PC-9 (cell line): ENCODE results near the gene ECM2. TPM values are rescaled to one million over a fixed set of nuclear protein-coding genes. Genes with fewer than 3 reads are reported as not detected.

ENCODE experiments used
- BruUV-seq: library from RNA; stranded (reverse); fragments of 400-500 nt; replicated peaks from 2 replicates; lab custom pipeline; 2021; lab: Mats Ljungman, UMichigan
- CTCF ChIA-PET: fragments of 300-600 bp; sonication (Branson Sonifier 250); formaldehyde crosslinking; loops from one replicate; lab custom pipeline; 2022; ENCODE audit warnings: antibody characterized with exemption; lab: Charles Lee
- POLR2A ChIA-PET: fragments of 300-600 bp; sonication (Branson Sonifier 250); formaldehyde crosslinking; loops from one replicate; lab custom pipeline; 2022; ENCODE audit warnings: antibody characterized with exemption; ENCODE audit not compliant: unreplicated experiment; lab: Charles Lee
- DNase-seq, 2 experiments: peaks; one replicate each; pipeline versions ENCODE4 v3.0.0 to v3.0.0-alpha.2; 2015 to 2022; ENCODE audit warnings: mixed read lengths in 1 of 2
- H2AFZ ChIP-seq: fragments of 200-600 bp; sonication (generic); 2 replicates; pipeline ENCODE4 v1.8.1; 2017; ENCODE audit warnings: antibody characterized with exemption
- H3F3A ChIP-seq: fragments of 200-600 bp; sonication (generic); 2 replicates; pipeline ENCODE4 v1.8.1; 2017; ENCODE audit warnings: antibody characterized with exemption, mild to moderate bottlenecking, low read depth; ENCODE audit not compliant: insufficient read depth
- H3K27ac ChIP-seq: fragments of 200-600 bp; sonication (generic); 2 replicates; pipeline ENCODE4 v1.6.1; 2016; ENCODE audit warnings: mixed run types
- H3K27me3 ChIP-seq: fragments of 200-600 bp; sonication (generic); 2 replicates; pipeline ENCODE4 v1.6.1; 2016; ENCODE audit warnings: low read depth, mixed run types; ENCODE audit not compliant: insufficient read depth
- H3K36me3 ChIP-seq: fragments of 200-600 bp; sonication (generic); 2 replicates; pipeline ENCODE4 v1.6.1; 2016; ENCODE audit warnings: low read depth, mixed run types
- H3K4me1 ChIP-seq: fragments of 200-600 bp; sonication (generic); replicated peaks from 2 replicates; pipeline ENCODE4 v1.6.1; 2016; ENCODE audit warnings: mixed run types; ENCODE audit not compliant: insufficient read depth
- H3K4me2 ChIP-seq: fragments of 200-600 bp; sonication (generic); 2 replicates; pipeline ENCODE4 v1.6.1; 2017; ENCODE audit warnings: mixed run types
- H3K4me3 ChIP-seq: fragments of 200-600 bp; sonication (generic); 2 replicates; pipeline ENCODE4 v1.6.1; 2016; ENCODE audit warnings: mixed run types
- H3K79me2 ChIP-seq: fragments of 200-600 bp; sonication (generic); 2 replicates; pipeline ENCODE4 v1.6.1; 2017; ENCODE audit warnings: low read depth, mixed run types
- H3K9me2 ChIP-seq: fragments of 200-600 bp; sonication (generic); 2 replicates; pipeline ENCODE4 v1.8.1; 2017; ENCODE audit warnings: mild to moderate bottlenecking; ENCODE audit not compliant: insufficient read depth
- H3K9me3 ChIP-seq: fragments of 200-600 bp; sonication (generic); 2 replicates; pipeline ENCODE4 v1.8.1; 2016; ENCODE audit warnings: low read depth; ENCODE audit not compliant: insufficient read depth
- H4K20me1 ChIP-seq: fragments of 200-600 bp; sonication (generic); 2 replicates; pipeline ENCODE4 v1.8.1; 2017; ENCODE audit not compliant: insufficient read depth
- CTCF ChIP-seq: fragments of 200-600 bp; sonication (generic); conservative IDR thresholded peaks from 2 replicates; pipeline ENCODE4 v1.6.1; 2017; ENCODE audit warnings: mixed run types, antibody characterized with exemption, mild to moderate bottlenecking, moderate library complexity
- EZH2 ChIP-seq: fragments of 200-600 bp; sonication (generic); IDR thresholded peaks from 2 replicates; pipeline ENCODE4 v1.8.0; 2017; ENCODE audit warnings: antibody characterized with exemption, low read depth
- intact Hi-C: fragments of 100-400 bp; cut with micrococcal nuclease; formaldehyde crosslinking; loops from one replicate; pipeline ENCODE4 v1.10.0; 2022; ENCODE audit not compliant: unreplicated experiment
- total RNA-seq: library from RNA; stranded (reverse); gene quantifications from 2 replicates; pipeline ENCODE4 v1.2.3, GENCODE V29; 2021

The ECM2 gene
- total RNA-seq, 1 experiment from 2014 or later, result 3.1 TPM

GRCh38 chr9:92512622-92513021 is 23.2 kb downstream of the ECM2 start:
- POLR2A ChIA-PET, result no interaction called here
- CTCF ChIA-PET, result no interaction called here

GRCh38 chr9:92510747-92511146 is 25.0 kb downstream of the ECM2 start:
- POLR2A ChIA-PET, result no interaction called here
- H3K27ac ChIP-seq, result no peak overlapping the region
- H4K20me1 ChIP-seq, result no peaks in the 10 kb centered on the region
- H3K9me2 ChIP-seq, result no peaks in the 10 kb centered on the region
- CTCF ChIA-PET, result no interaction called here
- TF ChIP-seq CTCF (no peak), EZH2 (no peak)
- H3K4me1 ChIP-seq, result peaks cover 21% of the 10 kb centered on the region
- intact Hi-C loops, result no loop called here
- no peaks in the 10 kb centered on the region for H3K36me3 ChIP-seq
- no peaks in the 10 kb centered on the region for H3K9me3 ChIP-seq
- BruUV-seq, result no TSS peak
- no peak overlapping the region for H3K4me2 ChIP-seq
- H3K79me2 ChIP-seq, result no peaks in the 10 kb centered on the region
- no peak overlapping the region for H2AFZ ChIP-seq
- no peak for DNase-seq
- no peaks in the 10 kb centered on the region for H3K27me3 ChIP-seq
- no peak overlapping the region for H3K4me3 ChIP-seq
- H3F3A ChIP-seq, result peaks cover 19% of the 10 kb centered on the region

More at GRCh38 chr9:92512622-92513021, 23.2 kb downstream of the ECM2 start:
- Histone ChIP-seq H3K4me3 (no peak overlapping the region), H3K36me3 (no peaks in the 10 kb centered on the region), H3K79me2 (no peaks in the 10 kb centered on the region), H3K4me1 (peaks cover 3% of the 10 kb centered on the region), H3K9me3 (no peaks in the 10 kb centered on the region), H3K4me2 (no peak overlapping the region), H3K9me2 (no peaks in the 10 kb centered on the region), H3K27me3 (no peaks in the 10 kb centered on the region), H2AFZ (no peak overlapping the region), H4K20me1 (no peaks in the 10 kb centered on the region), H3F3A (peaks cover under 1% of the 10 kb centered on the region; the same call in 1 of the 2 replicates), H3K27ac (no peak overlapping the region)
- DNase-seq, result no peak
- BruUV-seq, result no TSS peak
- intact Hi-C loops, result no loop called here
- no peak for TF ChIP-seq CTCF
- no peak for TF ChIP-seq EZH2

- H4K20me1 ChIP-seq, result no peaks in the 10 kb centered on the region
- no peak overlapping the region for H2AFZ ChIP-seq
- no peaks in the 10 kb centered on the region for H3K9me3 ChIP-seq
- ChIA-PET POLR2A (no interaction called here), CTCF (no interaction called here)
- H3K36me3 ChIP-seq, result no peaks in the 10 kb centered on the region
- H3K4me3 ChIP-seq, result no peak overlapping the region
- intact Hi-C loops, result no loop called here
- peaks cover 34% of the 10 kb centered on the region for H3K4me1 ChIP-seq
- no peak for DNase-seq
- no peak overlapping the region for H3K4me2 ChIP-seq
- no TSS peak for BruUV-seq
- no peak overlapping the region for H3K27ac ChIP-seq
- no peaks in the 10 kb centered on the region for H3K79me2 ChIP-seq
- TF ChIP-seq EZH2 (no peak), CTCF (no peak)
- no peaks in the 10 kb centered on the region for H3K9me2 ChIP-seq
- no peaks in the 10 kb centered on the region for H3K27me3 ChIP-seq
- peaks cover 27% of the 10 kb centered on the region for H3F3A ChIP-seq
These were observed 26.7 kb downstream of the ECM2 start for GRCh38 chr9:92509050-92509449.
